Measurements from ENCODE around the gene SDK1.
A peak's percentile ranks its signal among the peaks of the same experiment; 100 is the strongest.

The SDK1 gene

DNA sequence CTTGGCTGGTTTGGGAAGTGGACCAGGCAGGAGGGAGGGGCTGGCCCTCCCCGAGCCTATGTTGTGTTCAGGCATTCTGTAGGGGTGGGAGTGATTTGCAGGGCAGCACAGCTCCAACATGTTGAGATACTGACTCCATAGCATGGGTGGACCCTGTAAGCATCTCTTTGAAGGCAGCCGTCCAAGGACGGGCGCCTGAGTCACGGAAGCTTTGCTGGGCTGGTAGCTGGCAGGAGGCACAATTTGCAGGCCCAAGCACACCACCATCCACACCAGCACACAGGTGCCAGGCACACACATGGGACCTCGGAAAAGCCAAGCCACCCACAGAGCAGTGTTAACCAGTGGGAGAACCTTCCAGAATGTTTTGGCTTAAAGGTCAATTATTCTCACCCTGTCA, 875.9 kb downstream of the SDK1 start:
- DNase-seq (ENCODE audit: low spot score), result no peak

GRCh38 chr7:4178416-4178815, 877.4 kb downstream of the SDK1 start:
- DNase-seq (ENCODE audit: low spot score), result no peak

DNA sequence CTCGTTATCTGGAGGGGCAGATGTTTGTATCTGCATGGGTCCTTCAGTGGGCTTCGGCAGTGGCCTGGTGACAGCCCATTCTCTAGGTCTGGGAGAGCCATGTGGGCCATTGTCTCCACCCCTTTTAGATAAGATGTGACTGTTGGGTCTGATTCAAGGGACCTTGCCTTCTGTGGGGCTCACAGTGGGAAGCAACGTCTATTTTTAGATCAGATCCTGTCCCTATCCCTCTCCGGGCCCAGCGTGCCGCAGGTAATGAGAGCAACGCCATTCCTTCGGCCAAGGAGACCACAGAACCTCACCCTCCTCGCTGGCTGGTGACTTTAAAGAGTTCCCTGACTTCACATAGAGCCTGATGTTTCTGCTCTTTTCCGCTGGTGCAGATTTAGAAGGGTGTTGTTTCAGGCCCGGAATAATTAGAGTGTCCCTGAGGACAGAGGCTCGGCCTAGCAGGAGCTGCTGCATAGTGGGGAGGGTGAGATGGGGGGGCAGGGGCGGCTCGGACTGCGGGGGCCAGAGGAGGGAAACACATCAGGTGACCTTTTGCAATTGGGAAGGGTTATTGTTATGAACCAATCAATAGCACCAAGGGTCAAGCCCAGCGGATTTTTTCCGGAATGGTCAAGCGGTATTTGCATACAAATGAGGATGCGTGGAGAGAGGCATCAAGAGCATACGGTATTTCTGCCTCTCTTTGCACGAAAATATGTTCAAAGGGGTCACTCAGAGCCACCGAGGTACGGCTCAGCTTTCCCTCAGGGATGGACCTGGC, 878.0 kb downstream of the SDK1 start:
- no peak for DNase-seq (ENCODE audit: low spot score)

DNA sequence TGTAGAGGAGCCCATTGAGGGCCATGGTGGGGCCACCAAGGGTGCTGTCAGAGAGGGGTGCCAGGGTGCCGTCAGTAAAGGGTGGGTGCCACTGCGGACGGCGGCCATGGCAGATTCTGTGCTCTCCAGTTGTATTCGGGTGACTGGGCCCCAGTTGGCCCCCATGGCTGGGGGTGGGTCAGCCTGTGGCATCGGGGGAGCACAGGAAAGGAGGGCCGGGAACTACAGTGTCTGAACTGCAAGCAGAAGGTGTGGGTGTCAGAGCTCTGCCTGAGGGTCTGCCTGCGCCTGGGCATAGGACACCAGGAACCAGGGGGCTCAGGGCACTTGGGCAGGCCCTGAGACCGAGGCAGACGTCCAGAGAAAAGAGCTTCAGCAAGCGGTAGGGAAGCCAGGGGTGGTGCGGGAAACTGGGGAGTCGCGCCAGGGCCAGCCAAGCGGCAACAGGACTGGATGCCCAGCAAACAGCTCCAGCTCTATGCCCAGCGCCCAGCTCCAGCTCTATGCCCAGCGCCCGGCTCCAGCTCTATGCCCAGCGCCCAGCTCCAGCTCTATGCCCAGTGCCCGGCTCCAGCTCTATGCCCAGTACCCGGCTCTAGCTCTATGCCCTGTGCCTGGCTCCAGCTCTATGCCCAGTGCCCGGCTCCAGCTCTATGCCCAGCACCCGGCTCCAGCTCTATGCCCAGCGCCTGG, 878.8 kb downstream of the SDK1 start:
- DNase-seq (ENCODE audit: low spot score), result no peak

DNA sequence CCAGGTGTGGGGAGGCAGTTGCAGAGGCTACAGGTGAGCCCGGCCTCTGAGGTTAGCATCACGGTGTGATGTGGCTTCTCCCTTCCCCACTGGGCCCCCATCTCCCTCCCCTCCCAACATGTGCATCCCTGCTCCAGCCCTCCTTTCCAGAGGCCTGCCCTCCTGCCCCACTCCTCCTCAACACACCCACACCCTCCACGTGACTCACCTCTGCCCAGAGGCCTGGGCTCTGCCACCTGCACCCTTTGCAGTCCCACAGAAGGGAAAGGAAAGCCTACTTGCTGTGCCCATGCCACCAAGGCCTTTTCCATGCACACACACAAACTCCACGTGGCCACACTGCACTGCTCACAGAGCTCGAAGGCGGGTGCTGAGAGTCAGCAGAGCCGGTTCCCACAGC, 880.4 kb downstream of the SDK1 start:
- no peak for DNase-seq (ENCODE audit: low spot score)

DNA sequence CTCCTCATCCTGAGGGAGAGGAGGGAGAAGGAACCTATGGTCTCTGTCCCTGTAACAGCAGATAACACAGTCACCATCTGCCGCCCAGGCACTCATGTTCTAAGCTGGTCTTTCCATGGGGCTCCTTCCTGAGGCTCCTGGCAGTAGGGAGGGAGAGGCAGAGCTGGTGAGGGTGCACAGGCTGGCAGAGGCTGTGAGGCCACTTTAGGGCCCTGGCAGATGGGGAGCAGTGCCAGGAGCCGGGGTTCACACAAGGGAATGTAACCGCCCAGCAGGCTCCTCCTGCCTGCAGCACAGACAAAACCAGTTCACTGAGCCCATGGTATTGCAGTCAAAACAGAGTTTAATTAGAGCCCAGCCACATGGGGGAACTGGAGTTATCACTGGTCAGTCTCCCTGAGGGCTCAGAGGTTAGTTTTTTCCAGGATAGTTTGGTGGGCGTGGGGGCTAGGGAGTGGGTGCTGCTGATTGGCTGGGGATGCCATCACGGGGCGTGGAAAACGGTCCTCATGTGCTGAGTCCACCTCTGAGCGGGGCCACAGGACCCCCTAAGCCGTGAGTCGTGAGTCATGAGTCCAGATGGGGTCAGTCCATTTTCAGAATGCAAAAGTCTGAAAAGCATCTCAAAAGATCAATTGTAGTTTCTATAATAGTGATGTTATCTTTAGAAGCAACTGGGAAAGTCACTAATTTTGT, 881.7 kb downstream of the SDK1 start:
- DNase-seq (ENCODE audit: low spot score), result no peak

DNA sequence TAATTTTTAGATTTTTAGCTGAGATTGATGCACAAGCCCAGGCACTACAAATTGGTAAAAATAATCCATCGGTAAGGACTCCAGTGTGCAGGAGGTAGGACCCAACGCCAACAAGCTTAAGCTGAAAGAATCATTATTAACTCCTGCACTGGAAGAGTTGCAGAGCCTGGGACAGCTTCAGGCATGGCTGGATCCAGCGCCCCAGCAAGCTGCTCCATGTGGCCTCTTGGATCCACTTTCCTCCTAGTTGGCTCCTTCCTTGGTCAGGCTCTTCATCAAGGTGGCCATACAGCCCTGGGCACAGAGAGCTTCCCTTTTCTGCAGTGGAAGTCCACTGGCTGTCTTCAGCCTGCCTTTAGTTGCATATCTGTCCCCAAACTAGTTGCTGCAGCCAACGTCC, 883.6 kb downstream of the SDK1 start:
- no peak for DNase-seq (ENCODE audit: low spot score)

DNA sequence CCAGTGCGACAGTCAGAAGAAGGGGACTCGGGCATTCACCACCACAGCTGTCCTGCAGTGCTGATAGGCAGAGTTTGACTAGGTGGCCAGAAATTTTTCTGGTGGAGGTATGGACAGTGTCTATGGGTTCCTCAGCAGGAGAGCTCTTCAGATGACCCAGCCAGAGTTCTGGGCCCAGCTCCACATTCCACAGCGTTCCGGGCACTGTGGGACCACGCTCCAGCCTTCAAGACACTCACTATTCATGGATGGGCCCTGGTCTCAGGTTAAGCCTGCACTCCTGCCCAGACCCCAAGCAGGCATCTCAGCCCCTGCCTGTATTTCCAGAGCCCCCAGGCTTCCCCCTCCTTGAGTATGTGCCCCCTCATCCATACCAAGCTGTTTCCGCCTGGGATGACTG, 884.1 kb downstream of the SDK1 start:
- DNase-seq (ENCODE audit: low spot score), result no peak

- no peak for DNase-seq (ENCODE audit: low spot score)
Measured at GRCh38 chr7:4185721-4186512, 884.9 kb downstream of the SDK1 start.

DNA sequence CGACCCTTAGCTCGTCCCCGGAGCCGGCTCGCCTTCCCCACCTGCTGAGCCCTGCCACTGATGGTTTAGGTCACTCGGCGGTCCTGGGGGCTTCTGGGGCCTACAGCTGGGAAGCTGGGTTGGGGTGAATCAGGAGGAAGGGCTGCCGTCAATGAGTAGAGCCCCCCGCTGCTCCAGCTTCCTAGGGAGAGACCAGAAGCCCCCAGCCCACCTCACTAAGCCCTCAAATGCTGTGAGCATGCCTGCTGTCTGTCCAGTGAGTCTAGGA, 885.4 kb downstream of the SDK1 start:
- no peak for DNase-seq (ENCODE audit: low spot score)

DNA sequence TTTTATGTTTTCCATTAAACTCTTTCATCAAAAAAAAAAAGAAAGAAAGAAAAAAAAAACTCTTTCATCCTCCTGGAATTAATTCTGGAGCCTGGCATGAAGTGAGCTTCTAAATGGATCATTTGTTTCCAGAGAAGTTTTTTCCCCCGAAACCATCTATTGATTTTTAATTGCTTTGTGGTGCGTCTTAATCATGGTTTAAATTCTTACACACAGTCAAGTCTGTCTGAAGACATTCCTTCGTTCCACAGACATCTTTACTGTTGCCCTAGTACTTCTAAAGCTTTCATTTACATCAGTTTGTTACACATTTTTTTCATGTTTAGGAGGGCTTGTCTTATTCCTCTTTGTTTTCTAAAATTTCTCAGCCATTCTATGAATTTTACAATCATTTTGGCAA, 887.6 kb downstream of the SDK1 start:
- no peak for DNase-seq (ENCODE audit: low spot score)

GRCh38 chr7:4189131-4189570, 888.1 kb downstream of the SDK1 start:
- peak; percentile 83 for DNase-seq (ENCODE audit: low spot score)

DNA sequence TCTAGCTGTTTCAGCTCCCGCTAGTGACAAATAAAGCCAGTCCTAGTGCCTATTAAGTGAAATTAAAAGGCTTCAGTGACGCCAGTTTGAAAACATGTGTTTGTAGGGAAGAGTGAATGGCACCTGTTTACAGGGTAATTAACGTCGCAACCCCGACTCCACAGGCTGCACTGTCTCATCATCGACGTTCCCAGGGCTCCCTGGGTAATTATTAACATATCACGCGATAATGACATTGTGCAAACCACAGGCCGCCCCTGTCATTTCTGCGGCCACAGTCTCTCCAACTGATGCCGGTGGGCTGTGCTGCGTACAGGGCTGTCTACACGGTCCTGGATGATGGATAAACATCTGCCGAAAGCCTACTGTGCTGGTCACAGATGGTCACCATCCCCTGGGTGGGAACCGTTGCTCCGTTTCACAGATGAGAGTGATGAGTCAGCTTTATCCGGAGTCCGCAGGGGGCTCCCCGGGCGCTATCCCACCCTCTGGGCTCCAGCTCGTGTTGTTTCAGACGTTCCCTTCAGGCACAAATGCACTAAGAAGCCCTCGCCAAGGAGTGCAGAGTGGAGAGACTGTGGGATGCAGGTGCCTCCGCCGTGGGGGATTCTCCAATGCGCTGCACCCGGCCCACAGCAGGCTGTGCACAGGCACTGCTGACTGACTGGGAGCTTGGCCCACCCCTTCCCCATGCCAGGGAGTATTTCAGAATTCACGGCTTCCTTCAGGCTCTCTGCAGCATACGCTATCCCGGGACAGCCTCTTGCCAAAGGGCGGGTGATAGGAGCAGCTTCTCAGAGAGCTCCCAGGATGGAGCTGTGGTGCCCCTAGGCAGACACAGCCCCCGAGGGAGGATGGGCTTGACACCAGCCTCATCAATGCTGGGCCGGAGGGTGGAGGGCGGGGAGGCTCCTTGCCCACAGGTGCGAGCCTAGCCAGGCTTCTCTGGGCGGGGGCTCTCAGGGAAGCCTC, 889.2 kb downstream of the SDK1 start:
- peak; percentile 57 for DNase-seq (ENCODE audit: low spot score)

DNA sequence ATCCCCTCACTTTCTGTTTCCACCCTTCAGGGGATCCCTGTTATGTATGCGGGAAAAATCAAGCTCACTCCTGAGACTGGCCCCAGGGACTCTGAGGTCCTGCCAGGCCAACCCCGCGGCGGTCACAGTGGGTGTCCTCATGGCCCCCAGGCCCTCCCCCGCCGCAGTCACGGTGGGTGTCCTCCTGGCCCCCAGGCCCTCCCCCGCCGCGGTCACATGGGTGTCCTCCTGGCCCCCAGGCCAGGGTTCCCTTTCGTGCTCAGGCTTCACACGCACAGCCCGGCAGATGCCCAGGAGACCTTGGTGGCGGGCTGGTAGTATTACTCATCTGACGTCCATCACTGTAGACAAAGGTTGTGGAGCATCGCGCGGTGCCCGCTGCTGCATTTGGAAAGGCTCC, 890.0 kb downstream of the SDK1 start:
- no peak for DNase-seq (ENCODE audit: low spot score)

DNA sequence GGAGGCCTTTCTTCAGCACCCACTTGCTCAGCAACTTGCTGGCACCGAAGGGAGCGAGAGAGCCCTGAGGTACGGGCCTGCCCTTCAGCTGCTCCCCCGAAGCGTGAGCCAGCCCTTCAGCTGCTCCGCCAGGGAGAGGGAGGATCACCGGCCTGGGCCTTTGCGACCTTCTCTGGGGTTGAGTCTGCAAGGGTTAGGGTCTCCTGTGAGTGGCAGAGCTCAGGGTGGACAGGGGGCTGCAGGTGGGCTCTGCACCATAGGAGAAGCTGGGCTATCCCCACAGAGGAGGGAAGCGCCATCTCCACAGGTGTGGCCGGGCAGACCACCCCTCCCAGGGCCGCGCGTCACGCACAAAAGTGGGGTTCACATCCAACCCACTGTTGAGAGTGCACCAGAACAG, 890.5 kb downstream of the SDK1 start:
- DNase-seq (ENCODE audit: low spot score), result no peak

DNA sequence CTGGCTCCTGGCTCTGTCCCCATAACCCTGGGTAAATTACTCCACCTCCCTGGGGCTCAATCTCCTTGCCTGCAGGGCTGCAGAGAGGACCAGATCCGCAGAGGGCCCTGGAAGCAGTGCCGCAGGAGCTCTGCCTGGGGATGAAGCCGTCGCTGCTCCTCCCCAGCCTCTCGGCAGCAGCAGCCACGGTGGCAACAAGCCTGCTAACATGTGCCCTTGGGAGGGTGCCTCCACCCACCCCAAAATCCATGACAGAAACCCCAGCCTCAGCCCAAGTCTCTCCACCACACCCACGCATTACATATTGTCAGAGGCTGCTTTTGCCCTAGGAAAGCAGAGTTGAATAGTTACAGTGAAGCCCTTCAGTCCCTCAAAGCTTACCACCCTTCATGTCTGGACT, 894.6 kb downstream of the SDK1 start:
- no peak for DNase-seq (ENCODE audit: low spot score)

GRCh38 chr7:4196121-4196819, 895.2 kb downstream of the SDK1 start:
- no peak for DNase-seq (ENCODE audit: low spot score)

DNA sequence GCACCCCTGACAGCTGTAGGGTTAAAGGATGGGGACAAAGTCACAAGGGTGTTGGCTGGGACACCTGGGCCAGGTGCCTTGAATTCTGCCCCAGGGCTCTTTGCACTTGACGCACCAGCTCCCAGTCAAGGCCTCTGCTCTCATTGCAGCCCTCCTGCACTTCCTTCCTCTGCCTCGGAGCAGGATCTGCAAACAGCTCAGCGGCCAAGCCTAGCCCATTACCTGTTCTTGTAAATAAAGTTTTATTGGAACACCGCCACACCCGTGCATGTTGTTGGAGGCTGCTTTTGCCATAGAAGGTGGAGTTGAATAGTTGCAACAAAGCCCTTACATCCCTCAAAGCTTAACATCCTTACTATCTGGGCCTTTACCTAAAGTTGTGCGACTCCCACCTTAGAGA, 897.2 kb downstream of the SDK1 start:
- no peak for DNase-seq (ENCODE audit: low spot score)

DNA sequence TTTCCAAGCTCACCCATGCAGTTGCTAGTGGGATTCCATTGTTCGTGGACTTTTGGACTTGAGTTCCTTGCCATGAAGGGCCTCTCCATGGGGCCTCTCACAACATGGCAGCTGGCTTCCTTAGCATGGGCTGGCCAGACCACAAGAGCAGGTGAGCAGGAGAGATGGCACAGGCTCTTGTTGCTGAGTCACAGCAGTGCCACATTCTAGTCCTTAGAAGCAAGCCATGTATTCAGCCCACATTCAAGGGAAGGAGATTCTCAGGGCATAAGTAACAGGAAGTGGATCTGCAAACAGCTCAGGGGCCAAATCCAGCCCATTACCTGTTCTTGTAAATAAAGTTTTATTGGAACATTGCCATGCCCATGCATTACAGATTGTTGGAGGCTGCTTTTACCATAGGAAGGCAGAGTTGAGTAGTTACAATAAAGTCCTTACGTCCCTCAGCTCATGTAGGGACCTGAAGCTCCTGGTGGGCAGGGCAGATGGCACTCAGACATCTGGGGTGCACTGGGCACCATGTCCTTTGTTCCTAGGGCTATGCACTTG, 899.6 kb downstream of the SDK1 start:
- peak; percentile 75 for DNase-seq (ENCODE audit: low spot score)

DNA sequence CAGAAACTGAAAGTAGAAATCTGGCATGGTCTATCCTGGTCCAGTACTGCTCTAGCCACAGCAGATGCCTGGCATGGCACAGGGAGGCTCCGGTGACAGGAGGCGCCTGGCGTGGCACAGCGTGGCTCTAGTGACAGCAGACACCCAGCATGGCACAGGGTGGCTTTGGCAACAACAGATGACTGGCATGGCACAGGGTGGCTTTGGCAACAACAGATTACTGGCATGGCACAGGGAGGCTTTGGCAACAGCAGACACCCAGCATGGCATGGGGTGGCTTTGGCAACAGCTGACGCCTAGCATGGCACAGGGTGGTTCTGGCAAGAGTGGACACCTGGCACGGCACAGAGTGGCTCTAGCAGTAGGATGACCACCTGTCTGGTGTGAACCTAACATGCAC, 900.5 kb downstream of the SDK1 start:
- DNase-seq (ENCODE audit: low spot score), result no peak
